ENCODE measurements around the gene RAI1.

Gene RAI1

GRCh38 chr17:17668358-17668757 is 12.9 kb upstream of the RAI1 start:
- H2BK12ac ChIP-seq (ENCODE audit: low read length in 2 of 2) = no peak overlapping the region
- peaks cover 28 to 29% of the 10 kb centered on the region in 2 experiments for H3K27me3 ChIP-seq (ENCODE audit: control insufficient read depth in 1 of 2, insufficient read depth in 1 of 2, low read length in 2 of 2)
- DNase-seq = no peak
- peaks cover 14% of the 10 kb centered on the region for H3K4me1 ChIP-seq (ENCODE audit: control insufficient read depth, insufficient read depth, low read depth, low read length)
- 92% methylated on average over 3 of the region's 3 CpGs for WGBS
- H3K9ac ChIP-seq (ENCODE audit: low read length) = no peak overlapping the region
- H3K14ac ChIP-seq (ENCODE audit: low read length in 2 of 2) = no peak overlapping the region
- no peaks in the 10 kb centered on the region for H3K36me3 ChIP-seq (ENCODE audit: control insufficient read depth in 1 of 2, insufficient read depth in 2 of 2, low read depth in 1 of 2, low read length in 2 of 2)
- no peak overlapping the region for H4K91ac ChIP-seq (ENCODE audit: low read length)
- no peak overlapping the region for H3K23ac ChIP-seq (ENCODE audit: low read length in 2 of 2)
- H2BK5ac ChIP-seq (ENCODE audit: low read depth, low read length, poor library complexity, severe bottlenecking) = no peak overlapping the region
- no peak overlapping the region for H4K8ac ChIP-seq (ENCODE audit: low read length)
- no peak overlapping the region for H2BK15ac ChIP-seq (ENCODE audit: low read depth, poor library complexity, severe bottlenecking)
- no peaks in the 10 kb centered on the region for H3K79me1 ChIP-seq (replicated peaks; ENCODE audit: low read length, poor library complexity, severe bottlenecking)
- H3K4ac ChIP-seq (ENCODE audit: low read depth in 1 of 2, low read length in 2 of 2) = no peak overlapping the region
- H3K4me3 ChIP-seq (ENCODE audit: insufficient read depth in 1 of 2, low read depth in 1 of 2, low read length in 2 of 2) = no peak overlapping the region
- no peak overlapping the region for H2BK120ac ChIP-seq (ENCODE audit: low read depth, low read length)
- H3K9me3 ChIP-seq (ENCODE audit: control insufficient read depth, low read length) = no peaks in the 10 kb centered on the region
- H2AFZ ChIP-seq (ENCODE audit: low read depth, low read length) = no peak overlapping the region
- H3K27ac ChIP-seq (ENCODE audit: low read length, poor library complexity, severe bottlenecking) = no peak overlapping the region
- H3K18ac ChIP-seq (ENCODE audit: low read depth in 1 of 2, low read length in 2 of 2) = no peak overlapping the region
- H2AK5ac ChIP-seq (ENCODE audit: low read length, severe bottlenecking) = no peak overlapping the region
- no peak overlapping the region for H3K4me2 ChIP-seq (ENCODE audit: low read length, poor library complexity, severe bottlenecking)

- Histone ChIP-seq H4K8ac (ENCODE audit: low read length) (no peak overlapping the region), H2BK120ac (ENCODE audit: low read depth, low read length) (no peak overlapping the region), H2AK5ac (ENCODE audit: low read length, severe bottlenecking) (no peak overlapping the region), H3K14ac (ENCODE audit: low read length in 2 of 2) (peak overlapping the region in 1 of 2 experiments; percentile 75), H3K27me3 (ENCODE audit: control insufficient read depth in 1 of 2, insufficient read depth in 1 of 2, low read length in 2 of 2) (peaks cover 30 to 35% of the 10 kb centered on the region in 2 experiments), H2BK12ac (ENCODE audit: low read length in 2 of 2) (no peak overlapping the region), H3K36me3 (ENCODE audit: control insufficient read depth in 1 of 2, insufficient read depth in 2 of 2, low read depth in 1 of 2, low read length in 2 of 2) (no peaks in the 10 kb centered on the region), H3K9me3 (ENCODE audit: control insufficient read depth, low read length) (no peaks in the 10 kb centered on the region), H3K79me1 (replicated peaks; ENCODE audit: low read length, poor library complexity, severe bottlenecking) (no peaks in the 10 kb centered on the region), H4K91ac (ENCODE audit: low read length) (peak overlapping the region; percentile 75), H3K18ac (ENCODE audit: low read depth in 1 of 2, low read length in 2 of 2) (no peak overlapping the region), H2BK15ac (ENCODE audit: low read depth, poor library complexity, severe bottlenecking) (no peak overlapping the region), H3K9ac (ENCODE audit: low read length) (no peak overlapping the region), H3K4me1 (ENCODE audit: control insufficient read depth, insufficient read depth, low read depth, low read length) (peaks cover 8% of the 10 kb centered on the region), H2AFZ (ENCODE audit: low read depth, low read length) (no peak overlapping the region), H3K4me3 (ENCODE audit: insufficient read depth in 1 of 2, low read depth in 1 of 2, low read length in 2 of 2) (no peak overlapping the region), H3K23ac (ENCODE audit: low read length in 2 of 2) (no peak overlapping the region), H3K4ac (ENCODE audit: low read depth in 1 of 2, low read length in 2 of 2) (no peak overlapping the region), H3K4me2 (ENCODE audit: low read length, poor library complexity, severe bottlenecking) (no peak overlapping the region), H2BK5ac (ENCODE audit: low read depth, low read length, poor library complexity, severe bottlenecking) (no peak overlapping the region), H3K27ac (ENCODE audit: low read length, poor library complexity, severe bottlenecking) (no peak overlapping the region)
- DNase-seq = no peak
- WGBS = 82% methylated on average over 20 of the region's 20 CpGs
Measured at GRCh38 chr17:17668775-17669579, 12.3 kb upstream of the RAI1 start.

GRCh38 chr17:17669580-17670235 is 11.6 kb upstream of the RAI1 start:
- no peak overlapping the region for H3K4me3 ChIP-seq (ENCODE audit: insufficient read depth in 1 of 2, low read depth in 1 of 2, low read length in 2 of 2)
- H4K8ac ChIP-seq (ENCODE audit: low read length) = no peak overlapping the region
- H3K27me3 ChIP-seq (ENCODE audit: control insufficient read depth in 1 of 2, insufficient read depth in 1 of 2, low read length in 2 of 2) = peaks cover 35% of the 10 kb centered on the region in 2 experiments
- no peak overlapping the region for H4K91ac ChIP-seq (ENCODE audit: low read length)
- no peak for DNase-seq
- no peak overlapping the region for H3K23ac ChIP-seq (ENCODE audit: low read length in 2 of 2)
- H3K79me1 ChIP-seq (replicated peaks; ENCODE audit: low read length, poor library complexity, severe bottlenecking) = no peaks in the 10 kb centered on the region
- no peak overlapping the region for H2AK5ac ChIP-seq (ENCODE audit: low read length, severe bottlenecking)
- no peaks in the 10 kb centered on the region for H3K36me3 ChIP-seq (ENCODE audit: control insufficient read depth in 1 of 2, insufficient read depth in 2 of 2, low read depth in 1 of 2, low read length in 2 of 2)
- no peak overlapping the region for H3K27ac ChIP-seq (ENCODE audit: low read length, poor library complexity, severe bottlenecking)
- H2BK12ac ChIP-seq (ENCODE audit: low read length in 2 of 2) = no peak overlapping the region
- no peak overlapping the region for H2BK15ac ChIP-seq (ENCODE audit: low read depth, poor library complexity, severe bottlenecking)
- H3K18ac ChIP-seq (ENCODE audit: low read depth in 1 of 2, low read length in 2 of 2) = no peak overlapping the region
- no peak overlapping the region for H3K4me2 ChIP-seq (ENCODE audit: low read length, poor library complexity, severe bottlenecking)
- WGBS = 60% methylated on average over 6 of the region's 6 CpGs
- H2AFZ ChIP-seq (ENCODE audit: low read depth, low read length) = no peak overlapping the region
- H3K9me3 ChIP-seq (ENCODE audit: control insufficient read depth, low read length) = no peaks in the 10 kb centered on the region
- H3K4me1 ChIP-seq (ENCODE audit: control insufficient read depth, insufficient read depth, low read depth, low read length) = peaks cover 8% of the 10 kb centered on the region
- H3K14ac ChIP-seq (ENCODE audit: low read length in 2 of 2) = no peak overlapping the region
- H3K4ac ChIP-seq (ENCODE audit: low read depth in 1 of 2, low read length in 2 of 2) = no peak overlapping the region
- H3K9ac ChIP-seq (ENCODE audit: low read length) = no peak overlapping the region
- H2BK120ac ChIP-seq (ENCODE audit: low read depth, low read length) = no peak overlapping the region
- H2BK5ac ChIP-seq (ENCODE audit: low read depth, low read length, poor library complexity, severe bottlenecking) = no peak overlapping the region

GRCh38 chr17:17670701-17671305 is 10.5 kb upstream of the RAI1 start:
- no peak for DNase-seq
- Histone ChIP-seq H3K23ac (ENCODE audit: low read length in 2 of 2) (no peak overlapping the region), H4K91ac (ENCODE audit: low read length) (no peak overlapping the region), H3K9ac (ENCODE audit: low read length) (no peak overlapping the region), H2BK5ac (ENCODE audit: low read depth, low read length, poor library complexity, severe bottlenecking) (no peak overlapping the region), H3K36me3 (ENCODE audit: control insufficient read depth in 1 of 2, insufficient read depth in 2 of 2, low read depth in 1 of 2, low read length in 2 of 2) (no peaks in the 10 kb centered on the region), H3K18ac (ENCODE audit: low read depth in 1 of 2, low read length in 2 of 2) (no peak overlapping the region), H2AK5ac (ENCODE audit: low read length, severe bottlenecking) (no peak overlapping the region), H2BK15ac (ENCODE audit: low read depth, poor library complexity, severe bottlenecking) (no peak overlapping the region), H3K4ac (ENCODE audit: low read depth in 1 of 2, low read length in 2 of 2) (no peak overlapping the region), H3K27ac (ENCODE audit: low read length, poor library complexity, severe bottlenecking) (no peak overlapping the region), H3K4me3 (ENCODE audit: insufficient read depth in 1 of 2, low read depth in 1 of 2, low read length in 2 of 2) (peak overlapping the region in 1 of 2 experiments; percentile 14), H3K9me3 (ENCODE audit: control insufficient read depth, low read length) (no peaks in the 10 kb centered on the region), H2BK12ac (ENCODE audit: low read length in 2 of 2) (no peak overlapping the region), H3K4me1 (ENCODE audit: control insufficient read depth, insufficient read depth, low read depth, low read length) (peaks cover 11% of the 10 kb centered on the region), H2BK120ac (ENCODE audit: low read depth, low read length) (no peak overlapping the region), H2AFZ (ENCODE audit: low read depth, low read length) (no peak overlapping the region), H3K14ac (ENCODE audit: low read length in 2 of 2) (no peak overlapping the region), H3K27me3 (ENCODE audit: control insufficient read depth in 1 of 2, insufficient read depth in 1 of 2, low read length in 2 of 2) (peaks cover 35 to 41% of the 10 kb centered on the region in 2 experiments), H3K4me2 (ENCODE audit: low read length, poor library complexity, severe bottlenecking) (no peak overlapping the region), H3K79me1 (replicated peaks; ENCODE audit: low read length, poor library complexity, severe bottlenecking) (no peaks in the 10 kb centered on the region), H4K8ac (ENCODE audit: low read length) (no peak overlapping the region)
- 85% methylated on average over 16 of the region's 16 CpGs for WGBS
